DND-41 (cell line): ENCODE measurements around the gene NTNG2.

ENCODE experiments used
- EZH2 ChIP-seq: IDR thresholded peaks from 3 replicates; pipeline ENCODE4 v1.6.1; 2012; ENCODE audit warnings: borderline replicate concordance, low read depth, mild to moderate bottlenecking, moderate library complexity, low read length, inconsistent platforms; ENCODE audit not compliant: severe bottlenecking
- TF ChIP-seq, protein P1 (sequence below): IDR thresholded peaks from 2 replicates; pipeline ENCODE4 v1.5.1; 2012; ENCODE audit warnings: borderline replicate concordance, low read length, moderate library complexity, mild to moderate bottlenecking; ENCODE audit not compliant: poor library complexity, severe bottlenecking; ENCODE audit errors: extremely low read depth

DNA sequence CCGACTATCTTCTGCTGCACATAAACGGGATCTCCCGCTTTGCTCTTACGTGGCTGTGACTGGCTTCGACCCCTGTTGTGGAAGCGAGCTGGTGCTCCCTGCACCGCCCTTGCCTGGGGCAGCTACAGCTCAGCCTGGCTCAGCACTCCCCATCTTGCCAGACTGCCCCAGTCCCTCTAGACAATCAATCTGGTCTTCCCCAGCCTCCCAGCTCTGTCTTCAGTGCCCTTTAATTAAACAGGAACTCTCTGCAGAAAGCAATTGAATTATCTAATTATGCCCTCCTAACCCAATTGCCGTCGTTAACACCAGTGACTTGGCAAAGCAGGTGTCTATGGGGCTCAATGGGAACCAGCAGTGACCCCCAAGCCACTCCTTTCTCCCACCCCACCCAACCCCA is 18.9 kb upstream of the NTNG2 start:
- TF ChIP-seq, protein P1, sequence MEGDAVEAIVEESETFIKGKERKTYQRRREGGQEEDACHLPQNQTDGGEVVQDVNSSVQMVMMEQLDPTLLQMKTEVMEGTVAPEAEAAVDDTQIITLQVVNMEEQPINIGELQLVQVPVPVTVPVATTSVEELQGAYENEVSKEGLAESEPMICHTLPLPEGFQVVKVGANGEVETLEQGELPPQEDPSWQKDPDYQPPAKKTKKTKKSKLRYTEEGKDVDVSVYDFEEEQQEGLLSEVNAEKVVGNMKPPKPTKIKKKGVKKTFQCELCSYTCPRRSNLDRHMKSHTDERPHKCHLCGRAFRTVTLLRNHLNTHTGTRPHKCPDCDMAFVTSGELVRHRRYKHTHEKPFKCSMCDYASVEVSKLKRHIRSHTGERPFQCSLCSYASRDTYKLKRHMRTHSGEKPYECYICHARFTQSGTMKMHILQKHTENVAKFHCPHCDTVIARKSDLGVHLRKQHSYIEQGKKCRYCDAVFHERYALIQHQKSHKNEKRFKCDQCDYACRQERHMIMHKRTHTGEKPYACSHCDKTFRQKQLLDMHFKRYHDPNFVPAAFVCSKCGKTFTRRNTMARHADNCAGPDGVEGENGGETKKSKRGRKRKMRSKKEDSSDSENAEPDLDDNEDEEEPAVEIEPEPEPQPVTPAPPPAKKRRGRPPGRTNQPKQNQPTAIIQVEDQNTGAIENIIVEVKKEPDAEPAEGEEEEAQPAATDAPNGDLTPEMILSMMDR, result no peak
- no peak for TF ChIP-seq EZH2
